M059J (cell line): ENCODE results near the gene IBSP. TPM values are rescaled to one million over a fixed set of nuclear protein-coding genes. Genes with fewer than 3 reads are reported as not detected.

Source experiments
- DNase-seq: peaks from one replicate; pipeline ENCODE4 v3.0.0-alpha.2; 2012; ENCODE audit warnings: low read depth
- total RNA-seq: library from RNA; depleted of rRNA; stranded (reverse); fragments of >200 nt; shearing (Covaris generic); gene quantifications from 2 replicates; pipeline ENCODE4 v1.2.3, GENCODE V29; 2014; rRNA removed

IBSP gene, protein sequence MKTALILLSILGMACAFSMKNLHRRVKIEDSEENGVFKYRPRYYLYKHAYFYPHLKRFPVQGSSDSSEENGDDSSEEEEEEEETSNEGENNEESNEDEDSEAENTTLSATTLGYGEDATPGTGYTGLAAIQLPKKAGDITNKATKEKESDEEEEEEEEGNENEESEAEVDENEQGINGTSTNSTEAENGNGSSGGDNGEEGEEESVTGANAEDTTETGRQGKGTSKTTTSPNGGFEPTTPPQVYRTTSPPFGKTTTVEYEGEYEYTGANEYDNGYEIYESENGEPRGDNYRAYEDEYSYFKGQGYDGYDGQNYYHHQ
- not detected in 2 replicates for total RNA-seq

DNA sequence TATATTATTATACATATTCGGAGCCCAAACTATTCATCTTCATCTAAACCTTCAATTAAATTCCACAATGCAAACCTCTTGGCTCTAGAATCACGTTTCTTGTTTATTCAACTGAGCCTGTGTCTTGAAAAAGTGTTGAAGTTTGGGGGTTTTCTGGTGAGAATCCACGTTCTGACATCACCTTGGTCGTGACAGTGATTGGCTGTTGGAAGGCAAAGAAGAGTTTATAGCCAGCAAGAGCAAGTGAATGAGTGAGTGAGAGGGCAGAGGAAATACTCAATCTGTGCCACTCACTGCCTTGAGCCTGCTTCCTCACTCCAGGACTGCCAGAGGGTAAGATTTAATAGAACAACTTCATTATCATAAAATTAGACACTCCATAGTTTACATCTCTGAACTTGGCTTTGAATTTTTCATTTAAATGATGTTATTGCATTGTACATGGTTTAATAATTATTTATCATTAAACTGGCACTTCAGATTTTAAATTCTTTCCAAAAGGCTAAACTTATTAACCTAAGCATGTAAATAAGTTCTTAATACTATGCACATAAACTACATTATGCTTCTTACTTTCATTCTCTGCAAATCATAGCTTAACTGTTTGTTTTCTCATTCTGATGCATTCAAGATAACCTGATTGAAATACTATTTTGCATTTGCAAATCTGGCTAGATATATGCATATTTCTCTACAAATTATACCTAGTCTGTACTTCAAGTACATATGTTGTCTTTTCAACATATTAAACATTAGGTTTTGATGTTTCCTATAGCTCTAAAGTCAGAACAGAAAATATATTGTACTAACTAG, at the start of gene IBSP:
IBSP (plus strand) TSS at position 254 of the 813 bp plus-strand sequence. CDS start 2,808 bp downstream, outside the sequence.
- DNase-seq: no peak

DNA sequence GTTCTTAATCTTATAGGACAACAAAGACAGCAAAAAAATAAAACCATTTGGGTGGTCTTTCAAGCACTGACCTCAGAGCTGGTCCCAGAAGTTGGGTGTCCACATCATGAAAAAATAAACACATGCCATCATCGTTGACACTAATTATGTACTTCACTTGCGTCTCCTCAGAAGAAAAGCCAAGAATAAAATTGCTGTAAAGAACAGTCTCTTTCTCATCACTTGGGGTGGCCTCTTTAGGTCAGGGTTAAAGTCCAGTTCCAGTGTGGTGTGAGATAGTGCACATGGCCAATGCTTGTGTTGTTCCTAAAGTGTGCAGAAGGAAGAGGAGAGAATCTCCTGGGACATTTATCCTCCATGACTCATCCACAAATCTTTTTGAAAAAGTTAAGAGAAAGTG, 49.5 kb upstream of the IBSP start:
- DNase-seq: no peak

DNA sequence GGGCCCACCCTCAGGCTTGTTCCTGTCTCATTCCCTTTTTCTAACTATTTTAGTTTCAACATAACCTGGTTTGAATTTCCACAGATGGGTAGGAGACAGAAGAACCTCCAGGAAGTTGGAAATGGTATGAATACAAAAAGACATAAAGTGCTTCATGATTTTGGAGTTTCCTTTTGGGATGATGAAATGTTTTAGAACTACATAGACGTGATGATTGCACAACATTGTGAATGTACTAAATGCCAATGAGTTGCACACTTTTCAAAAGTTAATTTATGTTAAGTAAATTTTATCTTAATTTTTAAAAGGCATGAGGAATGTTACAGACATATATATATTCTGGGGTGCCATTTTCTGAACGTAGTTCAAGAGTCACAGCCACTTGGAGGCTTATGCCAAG, 41.1 kb upstream of the IBSP start:
- no peak for DNase-seq

DNA sequence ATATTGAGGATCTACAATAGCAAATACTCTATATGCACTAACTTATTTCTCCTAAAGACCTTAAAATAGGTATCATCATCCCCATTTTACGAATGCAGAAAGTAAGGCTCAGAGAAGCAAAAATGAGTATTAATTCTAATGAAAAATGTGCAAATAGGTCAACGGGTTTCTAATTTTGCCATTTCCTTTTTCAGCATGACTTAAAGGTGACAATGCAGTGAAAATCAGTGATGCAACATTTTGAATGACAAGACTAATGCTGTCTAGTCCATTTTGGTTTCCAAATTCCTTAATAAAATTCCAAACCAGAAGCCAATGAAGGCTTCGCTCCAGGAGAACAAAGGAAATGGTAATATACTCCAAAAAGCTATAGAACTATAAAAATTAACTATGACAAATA, 37.0 kb upstream of the IBSP start:
- DNase-seq: no peak

DNA sequence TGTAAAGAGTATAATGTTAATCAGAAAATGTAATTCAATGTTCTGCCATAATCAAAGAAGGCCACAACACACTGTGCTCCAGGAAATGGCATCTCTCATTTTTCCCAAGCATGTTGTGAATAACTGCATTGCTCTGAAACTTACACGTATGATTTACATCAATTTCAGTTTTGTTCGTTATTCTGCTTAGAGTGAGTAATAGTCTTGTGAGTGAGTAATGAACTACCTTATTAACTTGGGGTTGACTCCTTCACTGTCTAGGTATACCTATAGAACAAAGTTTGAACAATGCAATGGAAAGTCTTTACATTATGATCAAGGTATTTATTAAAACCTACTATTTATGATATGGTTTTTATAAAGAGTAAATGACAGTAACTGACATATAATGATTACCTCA, 17.8 kb upstream of the IBSP start:
- DNase-seq: no peak

DNA sequence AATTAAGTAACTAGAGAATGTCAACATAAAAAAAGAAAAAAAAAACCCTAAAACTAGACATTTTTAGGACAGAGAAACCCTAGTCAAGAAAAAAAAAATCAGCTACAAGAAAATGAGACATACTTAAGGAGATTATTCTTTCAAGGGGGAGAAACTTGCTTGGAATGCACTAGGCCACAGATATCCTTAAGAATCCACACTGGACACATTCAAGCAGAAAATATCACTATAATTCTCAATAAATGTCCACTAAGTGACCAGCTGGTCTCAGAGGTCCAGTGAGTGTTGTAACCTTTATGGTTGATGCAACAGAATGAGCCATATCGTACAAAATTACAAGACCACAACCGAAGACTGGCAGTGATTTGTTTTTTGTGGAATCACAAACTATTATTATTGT, 15.6 kb upstream of the IBSP start:
- peak; percentile 35 for DNase-seq

DNA sequence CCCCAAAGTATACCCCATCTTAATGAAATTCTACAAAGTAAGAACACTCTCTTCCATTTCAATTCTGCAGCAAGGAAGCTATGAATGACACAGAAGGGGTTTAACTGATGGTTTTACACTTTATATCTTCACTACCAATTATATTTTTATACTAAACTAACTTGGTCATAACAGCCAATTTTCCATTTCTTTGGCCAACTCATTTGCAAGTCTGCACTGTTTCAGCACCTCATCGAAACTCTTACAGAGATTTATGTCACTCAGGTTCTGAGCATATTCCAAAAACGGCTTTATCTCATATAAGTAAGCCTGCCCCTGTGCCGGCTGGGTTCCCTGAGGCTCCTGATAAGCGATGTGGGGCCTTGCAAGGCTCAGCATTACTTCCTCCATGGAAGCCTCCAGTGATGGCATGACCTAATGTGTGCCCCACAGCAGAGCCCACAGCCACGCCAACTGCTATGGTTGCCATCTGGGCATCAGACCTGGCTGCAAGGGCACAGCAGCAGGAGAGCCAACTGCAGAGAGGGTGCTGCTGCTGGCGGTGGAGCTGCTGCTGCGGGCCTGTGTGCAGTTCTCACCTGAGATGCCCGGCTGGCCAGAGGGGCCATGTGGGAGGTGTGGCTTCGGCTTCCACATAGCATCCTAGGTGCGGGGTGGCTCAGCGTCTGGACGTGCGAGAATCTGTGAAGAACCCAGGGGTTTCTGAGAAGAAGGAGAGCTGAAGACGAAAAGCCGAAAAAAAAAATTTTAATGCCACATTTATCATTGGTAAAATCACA, 13.4 kb upstream of the IBSP start:
- no peak for DNase-seq

DNA sequence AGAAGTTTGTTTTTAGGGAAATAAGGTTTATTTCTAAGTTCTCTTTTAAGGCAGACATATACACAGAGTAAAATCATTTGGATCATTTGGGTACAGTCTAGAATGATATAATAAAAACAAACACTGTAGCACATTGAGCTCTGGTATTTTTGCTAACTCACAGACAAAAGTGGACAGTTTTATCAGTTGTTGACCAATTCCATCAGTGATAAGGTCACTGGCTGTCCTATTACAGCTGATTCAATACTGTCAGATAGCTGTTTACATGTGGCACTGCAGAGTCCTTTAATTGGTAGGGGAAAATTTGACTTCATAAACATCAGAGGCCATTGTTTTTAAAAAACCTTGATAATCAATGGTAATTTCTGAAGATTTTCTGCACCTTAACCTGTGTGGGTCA, 3.5 kb downstream of the IBSP start:
- DNase-seq: no peak

DNA sequence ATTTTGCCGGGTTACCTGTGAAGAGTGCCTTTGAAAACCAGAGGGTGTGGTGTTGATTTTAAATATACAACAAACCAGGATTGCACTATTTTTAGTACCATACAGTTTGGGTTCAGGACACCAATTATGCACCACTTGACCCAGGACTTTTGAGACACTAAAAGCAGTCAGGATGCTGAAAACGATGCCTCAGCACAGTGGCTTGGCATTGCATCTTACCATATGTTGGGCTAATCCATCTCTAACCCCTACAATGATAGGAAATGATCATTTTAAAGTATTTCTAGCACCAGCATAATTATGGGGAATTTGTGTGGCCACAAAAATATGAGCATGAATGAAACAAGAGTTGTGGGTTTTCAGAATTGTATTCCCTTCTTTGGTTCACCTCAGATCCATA, 4.1 kb downstream of the IBSP start:
- no peak for DNase-seq

DNA sequence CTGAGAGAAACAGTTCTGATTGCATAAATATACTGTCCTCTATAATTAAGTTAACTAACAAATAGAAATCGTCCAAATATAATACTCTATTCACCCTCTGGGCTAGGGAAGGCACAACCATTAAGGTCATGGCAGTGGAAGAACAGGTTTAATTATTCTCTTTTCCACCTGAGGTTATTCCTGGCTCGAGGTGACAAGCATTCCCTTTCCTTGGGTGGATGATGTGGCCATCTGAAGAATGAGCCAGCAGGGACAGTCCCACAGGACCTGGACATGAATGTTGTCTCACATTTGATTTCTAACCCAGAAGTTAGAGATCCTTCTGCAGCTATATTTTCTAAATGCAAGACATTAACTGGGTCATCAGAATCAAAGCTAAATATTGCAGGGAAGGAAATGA, 5.5 kb downstream of the IBSP start:
- DNase-seq: no peak

DNA sequence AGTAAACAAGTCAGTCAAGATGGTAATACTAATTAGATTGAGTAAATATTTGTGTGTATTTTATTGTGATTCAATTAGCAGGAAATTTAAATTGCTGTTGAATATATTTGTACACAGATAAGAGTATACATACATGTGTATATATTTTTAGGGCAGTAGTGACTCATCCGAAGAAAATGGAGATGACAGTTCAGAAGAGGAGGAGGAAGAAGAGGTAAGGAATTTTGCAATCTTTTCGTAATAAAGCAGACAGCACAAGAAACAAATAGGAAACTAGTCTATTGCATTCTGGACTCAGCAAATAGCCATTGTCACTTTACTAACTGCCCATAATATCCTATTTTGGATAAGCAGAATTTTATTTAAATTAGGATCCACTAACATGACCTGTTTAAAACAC, 6.6 kb downstream of the IBSP start:
- peak; percentile 22 for DNase-seq

DNA sequence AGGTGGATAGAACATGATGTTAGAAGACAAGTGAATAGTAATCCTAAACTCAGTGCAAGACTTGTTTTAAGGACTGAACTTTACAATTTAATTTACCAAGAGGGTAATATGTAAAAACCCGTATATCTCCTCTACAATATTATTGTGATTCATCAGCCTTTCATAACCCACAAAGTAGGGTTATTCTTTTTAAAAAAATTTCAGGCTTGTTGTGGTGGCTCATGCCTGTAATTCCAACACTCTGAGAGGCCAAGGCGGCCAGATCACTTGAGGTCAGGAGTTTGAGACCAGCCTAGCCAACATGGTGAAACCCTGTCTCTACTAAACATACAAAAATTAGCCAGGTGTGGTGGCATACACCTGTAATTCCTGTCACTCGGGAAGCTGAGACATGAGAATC, 7.2 kb downstream of the IBSP start:
- peak; percentile 55 for DNase-seq

DNA sequence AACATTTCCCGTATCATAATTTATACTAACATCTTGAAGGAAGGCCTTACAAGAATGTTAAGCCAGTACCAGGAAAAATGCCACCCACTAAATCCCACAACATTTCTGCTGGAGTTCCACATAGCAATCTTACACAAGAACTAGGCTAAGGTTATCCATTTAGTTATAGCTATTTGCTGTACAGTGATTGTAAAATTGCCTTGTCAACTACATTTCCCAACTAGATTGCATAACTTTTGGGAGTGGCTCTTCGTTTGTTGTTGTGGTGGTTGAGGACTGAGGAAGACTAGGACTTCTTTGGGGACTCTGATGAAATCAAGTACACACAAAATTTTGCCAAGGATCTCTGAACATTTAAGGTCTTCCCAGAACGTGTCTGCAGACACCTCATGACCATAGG, 8.0 kb downstream of the IBSP start:
- no peak for DNase-seq

DNA sequence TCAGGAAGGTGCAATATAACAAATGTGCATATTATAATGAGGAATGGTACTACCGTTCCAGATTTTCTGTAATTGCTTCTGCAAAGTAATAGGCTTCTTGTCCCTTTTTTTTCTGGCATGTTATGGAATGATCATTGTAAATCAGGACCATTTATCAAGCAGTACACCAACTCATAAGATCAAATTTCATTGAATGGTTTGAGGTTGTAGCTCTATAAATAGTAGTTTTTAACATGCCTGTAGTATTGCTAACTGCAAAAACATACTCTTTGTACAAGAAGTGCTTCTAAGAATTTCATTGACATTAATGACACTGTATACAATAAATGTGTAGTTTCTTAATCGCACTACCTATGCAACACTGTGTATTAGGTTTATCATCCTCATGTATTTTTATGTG, 12.6 kb downstream of the IBSP start:
- DNase-seq: no peak

DNA sequence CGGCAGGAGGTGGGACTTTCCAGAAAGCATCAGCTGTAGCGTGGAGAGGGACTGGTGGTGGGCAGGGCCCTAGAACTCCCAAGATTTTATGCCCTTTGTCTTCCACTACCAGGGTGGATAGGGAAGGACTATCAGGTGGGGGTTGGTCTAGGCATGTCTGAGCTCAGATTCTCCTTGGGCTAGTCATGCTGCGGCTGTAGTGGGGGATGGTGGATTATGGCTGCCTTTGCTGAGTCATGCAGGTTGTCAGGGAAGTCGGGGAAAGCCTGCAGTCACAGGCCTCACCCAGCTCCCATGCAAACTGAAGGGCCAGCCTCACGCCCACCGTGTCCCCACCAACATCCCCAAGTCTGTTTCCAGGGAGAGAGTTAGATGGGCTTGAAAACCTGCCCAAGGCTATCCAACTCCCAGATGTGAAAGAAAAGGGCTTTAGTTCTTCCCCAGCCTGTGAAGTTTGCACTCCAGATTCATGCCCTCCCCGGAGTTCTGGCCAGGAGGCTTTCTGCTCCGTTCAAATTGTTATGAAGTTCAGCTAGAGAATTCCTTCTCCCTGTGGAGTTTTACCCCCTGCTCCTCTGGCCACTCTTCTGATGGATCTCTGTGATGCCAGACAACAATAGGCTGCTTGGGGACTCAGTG, 20.0 kb downstream of the IBSP start:
- DNase-seq: peak; percentile 93

DNA sequence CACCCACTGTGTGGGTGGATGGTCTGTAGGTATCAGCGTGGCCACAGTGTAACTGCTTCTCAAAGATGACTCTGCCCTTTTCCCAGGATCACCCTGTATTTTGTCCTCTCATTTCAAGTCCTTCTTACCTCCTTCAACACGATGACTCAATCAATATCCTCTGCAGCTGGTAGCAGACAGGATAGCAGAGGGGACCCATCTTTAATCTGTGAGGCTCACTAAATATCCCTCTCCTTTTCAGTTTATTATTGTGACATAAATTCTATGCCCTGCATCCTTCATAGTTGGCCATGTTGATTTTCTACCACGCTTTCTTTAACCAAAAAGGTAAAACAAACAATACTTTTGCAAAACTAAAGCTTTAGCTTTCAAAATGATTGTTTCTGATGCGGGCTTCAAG, 23.8 kb downstream of the IBSP start:
- no peak for DNase-seq

DNA sequence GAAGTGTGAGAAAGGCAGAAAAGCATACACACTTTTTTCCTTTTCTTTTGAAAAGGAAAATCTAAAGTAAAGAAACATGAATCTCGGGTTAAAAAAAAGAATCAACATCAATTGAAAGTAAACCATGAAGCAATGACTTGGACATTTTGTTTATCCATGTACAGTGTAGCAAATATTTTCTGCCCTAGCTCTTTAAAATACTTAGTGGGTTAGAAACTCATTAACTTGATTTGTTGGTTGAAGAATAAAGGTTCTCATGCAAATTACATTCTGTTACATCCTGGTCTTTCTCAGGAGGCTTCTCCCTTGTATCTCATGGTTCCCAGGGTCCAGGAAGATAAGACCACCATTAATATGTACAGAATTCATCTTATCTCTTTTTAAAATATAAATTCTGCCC, 24.4 kb downstream of the IBSP start:
- no peak for DNase-seq

DNA sequence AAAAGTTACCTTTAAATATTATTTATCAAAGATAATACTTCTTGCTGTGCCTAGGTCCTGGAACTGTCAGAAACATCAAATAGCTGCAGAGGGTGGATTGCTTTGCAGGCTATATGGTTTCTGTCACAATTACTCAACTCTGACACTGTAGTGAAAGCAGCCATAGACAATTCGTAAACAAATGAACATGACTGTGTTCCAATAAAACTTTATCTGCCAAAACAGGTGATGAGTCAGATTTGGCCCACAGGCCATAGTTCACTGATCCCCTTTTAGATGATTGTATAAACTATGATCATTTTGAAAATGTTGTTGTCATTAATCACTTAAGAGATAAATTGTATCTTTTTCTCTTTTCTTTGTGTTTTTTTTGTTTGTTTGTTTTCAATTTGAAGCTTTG, 25.0 kb downstream of the IBSP start:
- peak; percentile 41 for DNase-seq

DNA sequence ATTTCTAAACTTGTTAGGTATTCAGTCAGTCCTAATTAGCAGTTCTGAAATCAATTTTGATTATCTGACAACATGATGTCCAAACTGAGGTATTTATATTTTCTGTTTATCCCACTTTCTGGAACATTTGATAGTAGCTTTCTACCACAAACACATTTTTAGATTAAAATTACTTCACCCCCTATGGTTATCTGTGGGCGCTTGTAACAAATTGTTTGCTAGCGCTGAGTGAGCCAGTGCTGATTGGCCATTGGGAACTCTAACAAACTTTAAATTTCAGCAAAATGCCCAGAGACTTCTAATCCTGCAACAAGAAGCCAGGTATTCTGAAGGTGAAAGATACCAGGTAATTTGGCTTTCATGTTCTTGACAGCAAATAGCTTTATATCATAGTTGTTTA, 33.3 kb downstream of the IBSP start, which contains the start of gene MEPE:
MEPE (plus strand) TSS at position 301 of the 400 bp plus-strand sequence. CDS start 1,746 bp downstream, outside the sequence.
- DNase-seq: no peak

DNA sequence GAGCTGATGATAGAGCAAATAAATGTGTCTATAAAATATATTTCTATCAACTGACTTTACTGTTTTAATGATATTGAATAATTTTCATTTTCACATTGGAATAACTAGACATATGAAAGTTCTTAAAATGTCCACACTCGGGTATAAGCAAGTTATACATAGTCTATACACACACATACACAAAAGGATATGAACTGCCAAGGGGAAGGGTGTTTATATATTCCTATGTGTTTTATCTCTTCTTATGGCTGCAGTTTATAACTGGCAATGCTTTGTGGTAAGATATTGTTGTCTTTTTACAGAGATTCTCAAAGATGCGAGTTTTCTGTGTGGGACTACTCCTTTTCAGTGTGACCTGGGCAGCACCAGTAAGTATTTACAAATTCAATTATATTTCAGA, 35.0 kb downstream of the IBSP start:
- no peak for DNase-seq

DNA sequence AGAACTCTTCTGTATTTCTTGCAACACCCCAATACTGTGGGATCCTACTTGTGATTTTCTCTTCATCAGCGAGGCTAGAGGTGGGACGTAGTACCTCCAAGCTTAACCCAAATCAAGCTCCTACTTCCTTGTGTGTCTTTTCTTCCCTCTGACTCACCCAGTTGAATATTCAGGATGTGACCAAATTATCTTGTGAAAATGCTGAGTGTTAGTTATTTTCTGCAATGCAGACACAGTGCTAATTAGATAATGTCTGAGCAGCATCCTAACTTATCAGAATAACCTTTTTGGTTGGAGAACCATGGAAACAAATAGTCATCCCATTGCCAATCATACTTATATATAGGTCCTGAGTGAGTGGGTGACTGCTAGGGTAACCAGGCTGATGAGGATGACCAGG, 35.8 kb downstream of the IBSP start:
- DNase-seq: no peak

DNA sequence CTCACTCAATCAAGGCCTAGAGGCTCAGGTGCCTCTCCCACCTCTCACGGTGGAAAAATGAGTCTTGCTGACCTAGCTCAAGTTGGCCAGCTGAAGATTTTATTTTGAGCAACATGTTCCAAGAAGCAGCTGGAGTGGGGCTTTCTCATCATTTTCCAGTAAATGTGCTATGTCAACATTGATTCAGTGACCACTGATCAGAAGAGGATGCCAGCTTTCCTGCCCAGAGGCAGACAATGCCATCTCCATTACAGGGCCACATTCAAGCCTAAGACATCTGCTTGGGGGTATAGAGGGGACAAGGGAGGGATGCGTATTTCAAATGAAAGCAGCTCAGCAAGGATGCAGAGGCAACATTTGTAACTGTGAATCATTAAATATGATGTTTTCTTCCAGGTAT, 36.4 kb downstream of the IBSP start:
- DNase-seq: no peak
